SKM-1 (cell line): ENCODE results near the gene CASP10.

Source experiments
- DNase-seq: peaks from one replicate; lab custom pipeline; 2025; ENCODE audit not compliant: unreplicated experiment; lab: John Stamatoyannopoulos, UW

Gene CASP10

DNA sequence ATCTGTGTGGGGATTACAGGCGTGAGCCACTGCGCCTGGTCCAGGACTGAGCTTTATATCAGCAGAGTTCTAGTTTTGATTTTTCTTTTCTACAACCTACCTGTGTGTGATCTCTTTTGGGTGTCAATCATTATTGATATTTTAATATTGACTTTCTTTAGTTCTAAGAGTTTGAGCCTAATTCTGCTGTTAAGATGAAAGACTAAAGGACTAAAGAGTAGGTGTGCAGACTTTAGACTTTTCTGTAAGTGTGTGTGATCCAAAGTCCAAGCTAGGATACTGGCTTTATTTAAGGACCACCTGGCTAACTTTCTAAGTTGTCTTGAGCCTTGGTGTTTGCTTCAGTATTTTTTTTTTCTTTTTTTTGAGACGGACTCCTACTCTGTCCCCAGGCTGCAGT is 12.4 kb downstream of the CASP10 start:
- DNase-seq = no peak

GRCh38 chr2:201196003-201196402 is 13.1 kb downstream of the CASP10 start:
- no peak for DNase-seq

- no peak for DNase-seq
These were observed 13.9 kb downstream of the CASP10 start for GRCh38 chr2:201196803-201197202.

DNA sequence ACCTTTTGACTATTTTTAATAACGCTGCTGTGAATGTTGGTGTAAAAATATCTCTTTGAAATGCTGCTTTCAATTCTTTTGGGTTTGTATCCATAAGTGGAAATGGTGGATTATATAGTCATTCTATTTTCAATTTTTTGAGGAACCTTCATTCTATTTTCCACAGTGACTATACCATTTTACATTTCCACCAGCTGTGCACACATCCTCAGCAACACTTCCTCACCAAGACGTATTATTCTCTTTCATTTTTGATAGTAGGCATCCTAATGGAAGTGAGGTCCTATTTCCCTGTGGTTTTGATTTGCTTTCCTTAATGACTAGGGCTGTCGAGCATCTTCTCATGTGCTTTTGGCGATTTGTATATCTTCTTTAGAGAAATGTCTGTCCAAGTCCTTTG is 14.8 kb downstream of the CASP10 start:
- no peak for DNase-seq

GRCh38 chr2:201199847-201200246 is 16.9 kb downstream of the CASP10 start:
- DNase-seq = no peak

DNA sequence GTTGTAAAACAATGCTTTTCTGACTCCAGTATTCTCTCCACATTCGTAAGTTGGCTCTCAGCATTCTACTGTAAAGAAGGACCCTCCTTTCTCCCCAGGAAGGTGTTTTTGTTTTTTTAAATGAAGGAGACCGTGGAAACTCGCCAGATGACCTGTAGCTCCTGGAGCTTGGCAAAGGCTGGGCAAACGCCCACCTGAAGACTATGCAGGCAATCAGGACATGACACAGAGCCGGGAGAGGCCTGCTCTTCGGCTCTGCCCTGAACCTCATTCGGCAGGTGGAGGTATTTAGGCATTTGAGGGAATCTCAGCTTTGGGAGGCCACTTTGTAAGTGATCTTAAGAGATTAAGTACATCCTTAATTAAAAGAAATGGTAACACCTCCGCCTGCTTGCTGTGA is 17.4 kb downstream of the CASP10 start:
- no peak for DNase-seq

DNA sequence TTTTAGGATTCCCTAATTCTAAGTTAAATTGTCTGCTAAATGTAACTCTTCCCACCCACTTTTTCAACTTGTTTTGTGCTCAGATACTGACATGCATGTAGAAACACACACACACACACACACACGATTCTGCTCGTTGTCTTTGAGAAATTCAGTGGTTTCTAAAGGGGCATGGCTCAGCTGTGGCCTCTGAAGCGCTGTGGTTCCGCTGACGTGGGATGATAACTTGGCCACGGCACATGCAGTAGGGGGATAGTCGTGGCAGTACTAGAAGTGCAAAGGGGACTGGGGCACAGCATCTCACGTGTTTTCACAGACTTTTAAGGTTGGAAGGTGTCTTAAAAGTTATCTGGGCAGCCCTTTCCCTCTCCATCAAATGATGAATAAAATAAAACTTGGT is 18.4 kb downstream of the CASP10 start:
- DNase-seq = no peak

DNA sequence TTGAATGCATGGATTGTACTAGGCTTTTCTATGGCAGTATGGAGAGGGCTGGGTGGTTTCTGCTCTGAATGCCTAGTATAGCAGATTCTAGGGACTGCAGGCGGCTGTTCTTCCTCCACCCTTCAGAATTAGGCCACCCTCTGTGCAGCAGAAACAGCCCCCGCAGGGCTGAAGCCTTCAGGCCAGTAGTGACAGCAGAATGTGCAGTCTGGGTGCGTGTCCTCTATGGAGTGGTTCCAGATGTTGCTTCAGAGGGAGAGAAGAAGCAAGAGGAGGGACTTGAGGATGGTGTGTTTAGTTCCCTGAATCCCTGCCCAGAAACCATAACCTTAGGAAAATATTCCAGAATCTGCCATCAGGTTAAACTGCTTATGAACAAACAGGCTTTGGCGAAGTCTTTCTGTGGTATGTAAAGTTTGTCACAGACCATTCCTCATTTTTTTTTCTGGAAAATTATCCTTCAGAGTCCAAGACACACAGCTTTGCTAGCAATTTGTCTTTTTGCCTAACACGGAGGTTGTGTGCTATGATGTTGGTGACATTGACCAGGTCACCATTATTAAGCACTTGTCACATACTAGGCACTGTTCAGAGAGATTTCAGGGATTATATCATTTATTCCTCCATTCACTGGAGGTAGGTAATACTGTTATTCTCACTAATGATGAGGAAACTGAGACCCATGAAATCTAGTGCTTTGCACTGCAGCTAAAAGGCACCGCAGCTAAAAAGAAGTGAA is 21.1 kb downstream of the CASP10 start:
- DNase-seq = no peak

DNA sequence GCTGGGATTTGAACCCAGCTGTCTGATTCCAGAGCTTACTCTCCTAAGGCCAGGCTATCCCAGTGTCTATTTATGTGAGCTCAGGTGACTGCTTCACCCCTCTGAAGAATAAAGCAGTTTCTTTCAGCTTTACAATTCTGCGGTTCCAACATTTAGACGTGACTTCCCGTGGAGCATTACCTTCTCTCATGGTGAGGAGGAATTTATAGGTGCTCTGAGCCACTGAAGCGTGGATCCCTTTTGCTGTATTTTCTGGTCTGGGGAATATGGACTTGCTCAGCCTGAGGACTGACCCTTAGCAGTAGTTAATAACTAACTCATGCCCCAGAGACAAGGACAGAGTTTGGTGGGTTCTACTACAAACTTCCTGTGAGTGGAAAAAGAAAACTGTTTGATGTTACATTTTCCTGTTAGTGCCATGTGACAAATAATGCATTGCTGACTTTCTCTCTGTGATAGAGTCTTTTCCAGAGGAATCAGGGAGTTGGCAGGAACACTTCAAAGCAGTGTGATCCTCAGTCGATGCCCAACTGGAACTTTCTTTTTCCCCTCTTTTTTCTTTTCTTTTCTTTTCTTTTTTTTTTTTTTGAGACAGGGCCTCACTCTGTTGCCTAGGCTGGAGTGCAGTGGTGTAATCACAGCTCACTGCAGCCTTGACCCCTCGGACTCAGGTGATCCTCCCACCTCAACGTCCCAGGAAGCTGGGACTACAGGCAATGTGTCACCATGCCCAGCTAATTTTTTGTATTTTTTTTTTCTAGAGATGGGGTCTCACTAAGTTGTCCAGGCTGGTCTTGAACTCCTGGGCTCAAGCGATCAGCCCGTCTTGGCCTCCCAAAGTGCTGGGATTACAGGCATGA is 21.9 kb downstream of the CASP10 start:
- no peak for DNase-seq

- no peak for DNase-seq
These were observed 22.5 kb downstream of the CASP10 start for GRCh38 chr2:201205515-201205849.

DNA sequence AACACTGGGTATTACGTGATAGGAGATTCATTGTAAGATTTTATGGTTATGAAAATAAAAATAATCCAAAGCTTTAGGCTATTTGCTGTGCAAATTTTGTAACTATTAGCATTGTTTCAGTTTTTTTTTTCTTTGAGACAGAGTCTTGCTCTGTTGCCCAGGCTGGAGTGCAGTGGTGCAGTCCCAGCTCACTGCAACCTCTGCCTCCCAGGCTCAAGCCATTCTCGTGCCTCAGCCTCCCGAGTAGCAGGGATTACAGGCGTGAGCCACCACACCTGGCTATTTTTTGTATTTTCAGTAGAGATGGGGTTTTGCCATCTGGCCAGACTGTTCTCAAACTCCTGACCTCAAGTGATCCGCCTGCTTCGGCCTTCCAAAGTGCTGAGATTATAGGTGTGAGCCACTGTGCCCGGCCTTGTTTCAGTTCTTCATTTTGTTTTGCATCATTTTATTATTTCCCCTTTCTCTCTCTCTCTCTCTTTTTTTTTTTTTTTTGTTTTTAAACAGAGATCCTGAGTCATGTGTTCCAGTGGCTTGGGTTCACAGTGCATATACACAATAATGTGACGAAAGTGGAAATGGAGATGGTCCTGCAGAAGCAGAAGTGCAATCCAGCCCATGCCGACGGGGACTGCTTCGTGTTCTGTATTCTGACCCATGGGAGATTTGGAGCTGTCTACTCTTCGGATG is 25.8 kb downstream of the CASP10 start:
- DNase-seq = peak; percentile 71

DNA sequence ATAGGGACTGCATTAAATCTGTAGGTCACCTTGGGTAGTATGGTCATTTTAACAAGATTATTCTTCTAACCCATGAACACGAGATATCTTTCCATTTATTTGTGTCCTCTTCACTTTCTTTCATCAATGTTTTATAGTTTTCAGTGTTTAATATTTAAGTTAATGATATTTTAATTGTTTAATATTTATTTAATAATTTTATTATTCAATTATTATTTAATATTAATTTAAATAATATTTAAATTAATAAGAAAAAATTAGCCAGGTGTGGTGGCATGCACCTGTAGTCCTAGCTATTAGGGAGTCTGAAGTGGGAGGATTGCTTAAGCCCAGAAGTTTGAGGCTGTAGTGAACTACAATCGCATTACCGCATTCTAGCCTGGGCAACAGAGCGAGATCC is 33.0 kb downstream of the CASP10 start:
- no peak for DNase-seq

- DNase-seq = no peak
These were observed 34.0 kb downstream of the CASP10 start for GRCh38 chr2:201216918-201217317.

- DNase-seq = no peak
These were observed 35.8 kb downstream of the CASP10 start for GRCh38 chr2:201218780-201219179.

DNA sequence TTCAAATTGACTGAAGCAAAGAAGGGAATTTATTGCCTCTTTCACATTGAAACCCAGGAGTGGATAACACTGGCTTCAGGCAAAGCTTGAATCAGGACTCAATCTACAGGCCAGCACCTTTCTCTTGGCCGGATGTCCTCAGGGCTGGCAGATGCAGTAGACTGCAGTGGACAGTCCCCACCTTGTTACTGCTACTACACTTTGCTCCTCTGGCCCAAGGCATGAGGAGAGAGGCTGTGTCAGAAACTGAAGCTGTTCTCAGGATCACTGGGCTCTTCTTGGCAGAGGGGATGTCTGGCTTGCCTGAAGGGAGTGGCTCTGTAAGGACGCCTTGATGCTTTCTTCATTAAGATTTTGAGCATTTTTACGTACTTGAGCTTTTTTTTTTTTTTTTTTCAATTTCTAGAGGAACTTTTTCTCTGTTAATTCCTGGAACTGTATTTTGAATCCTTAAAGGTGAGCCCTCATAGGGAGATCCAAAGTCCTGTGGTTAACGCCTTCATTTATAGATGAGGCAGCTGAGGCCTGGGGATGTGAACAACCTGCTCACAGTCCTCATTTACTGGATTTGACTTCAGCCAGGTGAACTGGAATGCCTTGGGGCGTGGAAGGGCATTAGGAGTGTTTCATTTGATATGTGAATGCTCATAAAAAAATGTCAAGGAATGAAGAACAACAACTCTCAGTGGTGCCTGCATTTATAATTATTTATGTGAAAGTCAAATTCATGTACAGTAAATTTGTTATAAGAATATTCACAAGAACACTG is 36.6 kb downstream of the CASP10 start:
- no peak for DNase-seq

- DNase-seq = no peak
These were observed 37.2 kb downstream of the CASP10 start for GRCh38 chr2:201220102-201220570.

GRCh38 chr2:201223089-201224073 is 40.4 kb downstream of the CASP10 start:
- DNase-seq = no peak

- no peak for DNase-seq
These were observed 45.5 kb downstream of the CASP10 start for GRCh38 chr2:201228271-201228911.

- DNase-seq = no peak
These were observed 46.0 kb downstream of the CASP10 start for GRCh38 chr2:201228912-201229290.
